Erythroblast (primary cell): ENCODE data around the gene MEGF10.

Experiments
- GATA1 ChIP-seq: IDR thresholded peaks from 2 replicates; pipeline ENCODE4 v1.6.1; 2011; ENCODE audit warnings: low read depth, mild to moderate bottlenecking, control low read depth, low read length, moderate library complexity
- POLR2A ChIP-seq: IDR thresholded peaks from 2 replicates; pipeline ENCODE4 v1.6.1; 2011; ENCODE audit warnings: mild to moderate bottlenecking, low read length

DNA sequence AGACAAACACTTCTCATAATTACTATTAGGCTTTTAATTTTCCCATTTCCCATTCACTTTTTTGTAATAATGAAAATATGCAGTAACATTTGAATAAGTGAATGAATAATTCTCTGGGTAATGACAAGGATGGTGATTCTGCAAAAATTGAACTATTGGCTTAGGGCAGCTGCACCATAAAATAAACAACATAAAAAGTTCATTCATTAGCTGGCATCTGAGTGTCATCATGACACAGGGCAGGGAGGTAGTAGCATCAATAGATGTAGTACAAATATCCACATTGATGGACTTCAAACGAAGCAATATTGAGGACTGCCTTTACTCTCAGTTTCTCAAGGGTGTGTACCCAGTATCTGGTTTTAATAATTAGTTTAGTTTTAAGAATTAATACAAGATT lies 4.9 kb downstream of the MEGF10 start:
- no peak for TF ChIP-seq POLR2A
- TF ChIP-seq GATA1: no peak
